Testis (tissue), 3 donors: ENCODE data around the gene CCDC188. TPM values are rescaled to one million over a fixed set of nuclear protein-coding genes. Genes with fewer than 3 reads are reported as not detected.
A peak's percentile ranks its signal among the peaks of the same experiment; 100 is the strongest.

Experiments used
- DNase-seq: peaks from one replicate; pipeline ENCODE4 v3.0.0-alpha.2; 2019
- H3K27ac ChIP-seq, 2 donors: fragments of 200-600 bp; sonication (generic); one replicate each; pipeline ENCODE4 v1.5.1; 2019
- H3K27me3 ChIP-seq: fragments of 200-600 bp; sonication (generic); one replicate; pipeline ENCODE4 v1.5.1; 2019
- H3K36me3 ChIP-seq: fragments of 200-600 bp; sonication (generic); one replicate; pipeline ENCODE4 v1.5.1; 2017; ENCODE audit warnings: low read depth; ENCODE audit errors: missing control alignments
- H3K4me1 ChIP-seq: fragments of 200-600 bp; sonication (generic); one replicate; pipeline ENCODE4 v1.5.1; 2019
- H3K4me3 ChIP-seq, 2 donors: fragments of 200-600 bp; sonication (generic); one replicate each; pipeline ENCODE4 v1.5.1; 2017 to 2019
- H3K9me3 ChIP-seq: fragments of 200-600 bp; sonication (generic); one replicate; pipeline ENCODE4 v1.5.1; 2017
- CTCF ChIP-seq, 3 experiments: fragments of 450-650 bp in 2 of 3; fragments of 200-600 bp in 1 of 3; sonication (generic) in 1 of 3; IDR thresholded peaks; one replicate each; pipeline ENCODE4 v1.5.1; 2016 to 2019; ENCODE audit warnings: antibody characterized with exemption in 3 of 3, mild to moderate bottlenecking in 2 of 3, moderate library complexity in 1 of 3
- POLR2A ChIP-seq: fragments of 450-650 bp; IDR thresholded peaks from one replicate; pipeline ENCODE4 v1.6.1; 2017; ENCODE audit warnings: antibody characterized with exemption, mild to moderate bottlenecking, moderate library complexity
- WGBS, 2 donors: methylation state at CpG; one replicate each; pipeline ENCODE4 v1.1.5; 2018; 5-methylcytosine and 5-hydroxymethylcytosine counted together
- intact Hi-C: fragments of 100-400 bp; cut with DNase I; formaldehyde crosslinking; loops from one replicate; pipeline ENCODE4 v1.15.1; 2023; ENCODE audit warnings: low total_unique reads
- polyA plus RNA-seq: library from polyadenylated mRNA; stranded (reverse); fragments of 350-450 nt; fragmentation: Illumina TruSeq; extraction: RNeasy Lipid Tissue Mini Kit (QIAGEN cat#74804); gene quantifications from one replicate; pipeline ENCODE4 v1.2.3, GENCODE V29; 2014; ENCODE audit warnings: low read depth, low replicate concordance; ENCODE audit not compliant: insufficient read depth
- total RNA-seq, 2 donors: library from RNA; depleted of rRNA; stranded (reverse); fragments of >200 nt; gene quantifications; one replicate each; pipeline ENCODE4 v1.2.3, GENCODE V29; 2016

Gene CCDC188
- total and polyA plus RNA-seq, 3 donors from 2014 or later: 12.2 to 46.5 (median 33.1) TPM

- intact Hi-C loops: no loop called here
- 1% methylated on average over 18 to 34 of the region's 72 CpGs for WGBS, 2 donors
- H3K4me3 ChIP-seq: peak overlapping the region; percentile 82 to 96
- peak overlapping the region in 1 of 2 donors; percentile 45 for H3K27ac ChIP-seq
- no peaks in the 10 kb centered on the region for H3K27me3 ChIP-seq
- H3K9me3 ChIP-seq: no peaks in the 10 kb centered on the region
- peaks cover 37% of the 10 kb centered on the region for H3K4me1 ChIP-seq
- no peaks in the 10 kb centered on the region for H3K36me3 ChIP-seq
- DNase-seq: no peak
- no peak for TF ChIP-seq CTCF (IDR thresholded peaks at IDR 0.05)
- no peak for TF ChIP-seq POLR2A
Observed at GRCh38 chr22:20131859-20132685, 18.8 kb downstream of the CCDC188 start.

GRCh38 chr22:20131597-20131858 lies 19.3 kb downstream of the CCDC188 start, which contains the start of gene ZDHHC8:
Gene ZDHHC8 (plus strand): TSS chr22:20131804. CDS start chr22:20131948, 144 bp downstream.
- H3K36me3 ChIP-seq: no peaks in the 10 kb centered on the region
- intact Hi-C loops: no loop called here
- peak within 1 kb of the TSS; percentile 82 to 94 for H3K27ac ChIP-seq
- H3K4me1 ChIP-seq: peaks cover 32% of the 10 kb centered on the region
- H3K9me3 ChIP-seq: no peaks in the 10 kb centered on the region
- DNase-seq: no peak
- WGBS, 2 donors: no CpG with 5 or more reads among the region's 43 CpGs
- no peaks in the 10 kb centered on the region for H3K27me3 ChIP-seq
- TF ChIP-seq CTCF (IDR thresholded peaks at IDR 0.05): no peak
- TF ChIP-seq POLR2A: no peak
- peak within 1 kb of the TSS; percentile 93 to 96 for H3K4me3 ChIP-seq

GRCh38 chr22:20130731-20131596 lies 19.9 kb downstream of the CCDC188 start:
- Histone ChIP-seq H3K4me1 (peaks cover 27% of the 10 kb centered on the region), H3K27me3 (no peaks in the 10 kb centered on the region), H3K36me3 (no peaks in the 10 kb centered on the region), H3K27ac (peak overlapping the region; percentile 82 to 94), H3K9me3 (no peaks in the 10 kb centered on the region), H3K4me3 (peak overlapping the region; percentile 93 to 96)
- intact Hi-C loops: no loop called here
- DNase-seq: peak; percentile 91
- TF ChIP-seq CTCF (IDR thresholded peaks at IDR 0.05) (no peak), POLR2A (no peak)
- WGBS, 2 donors: 0 to 3% methylated on average over 9 to 56 of the region's 70 CpGs

DNA sequence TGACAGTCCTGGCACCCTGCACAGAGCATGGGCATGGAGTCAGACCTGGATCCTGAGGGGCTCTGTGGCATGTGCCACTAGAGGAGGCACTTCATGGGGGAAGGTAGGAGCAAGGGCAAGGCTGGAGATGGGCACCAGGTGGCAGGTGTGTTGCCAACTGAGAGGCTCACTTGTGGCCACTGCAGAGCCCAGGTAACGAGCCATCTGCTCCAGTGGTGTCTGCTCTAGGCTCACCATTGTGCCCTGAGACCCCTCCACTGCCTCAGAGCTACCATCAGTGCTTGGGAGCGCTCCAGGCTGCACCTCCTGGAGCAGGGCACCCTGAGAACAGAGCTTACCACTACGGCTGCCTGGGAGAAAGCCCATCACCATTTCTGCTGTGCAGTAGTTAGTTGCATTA lies 20.5 kb downstream of the CCDC188 start:
- Histone ChIP-seq H3K27me3 (no peaks in the 10 kb centered on the region), H3K27ac (no peak overlapping the region), H3K9me3 (no peaks in the 10 kb centered on the region), H3K4me1 (peaks cover 33% of the 10 kb centered on the region), H3K36me3 (no peaks in the 10 kb centered on the region), H3K4me3 (no peak overlapping the region)
- WGBS, 2 donors: 80 to 84% methylated on average over 3 of the region's 3 CpGs
- TF ChIP-seq POLR2A: no peak
- no peak for DNase-seq
- intact Hi-C loops: no loop called here

DNA sequence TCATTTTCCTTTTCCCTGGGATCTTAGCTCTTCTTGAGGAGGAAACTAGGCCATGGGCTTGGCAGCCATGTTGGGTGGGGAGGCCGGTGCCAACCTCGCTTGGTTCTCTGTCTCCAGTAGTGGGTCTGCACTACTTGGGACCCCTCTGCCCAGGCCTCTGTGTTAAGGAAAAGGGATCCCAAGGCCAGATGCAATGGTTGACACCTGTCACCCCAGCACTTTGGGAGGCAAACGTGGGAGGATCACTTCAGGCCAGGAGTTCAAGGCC lies 21.2 kb downstream of the CCDC188 start:
- H3K36me3 ChIP-seq: no peaks in the 10 kb centered on the region
- no peaks in the 10 kb centered on the region for H3K27me3 ChIP-seq
- DNase-seq: no peak
- H3K27ac ChIP-seq: no peak overlapping the region
- H3K4me1 ChIP-seq: peaks cover 33% of the 10 kb centered on the region
- no peaks in the 10 kb centered on the region for H3K9me3 ChIP-seq
- no peak for TF ChIP-seq CTCF (IDR thresholded peaks at IDR 0.05)
- TF ChIP-seq POLR2A: no peak
- intact Hi-C loops: no loop called here
- 69 to 83% methylated on average over 3 of the region's 3 CpGs for WGBS, 2 donors
- no peak overlapping the region for H3K4me3 ChIP-seq
